NCI-H187 (cell line): ENCODE data around the gene MMEL1.
"Not testable (repeated sequence)": the region's sequence is repeated elsewhere in the genome, so short reads cannot be mapped to it uniquely, and the experiment has no call there.

Experiments
- DNase-seq, 2 experiments: peaks; one replicate each; lab custom pipeline; 2025; lab: John Stamatoyannopoulos, UW

The MMEL1 gene

GRCh38 chr1:2590233-2591141 is 42.3 kb downstream of the MMEL1 start:
- DNase-seq, result no peak

- DNase-seq, result no peak
Measured at GRCh38 chr1:2589431-2590232, 43.2 kb downstream of the MMEL1 start.

DNA sequence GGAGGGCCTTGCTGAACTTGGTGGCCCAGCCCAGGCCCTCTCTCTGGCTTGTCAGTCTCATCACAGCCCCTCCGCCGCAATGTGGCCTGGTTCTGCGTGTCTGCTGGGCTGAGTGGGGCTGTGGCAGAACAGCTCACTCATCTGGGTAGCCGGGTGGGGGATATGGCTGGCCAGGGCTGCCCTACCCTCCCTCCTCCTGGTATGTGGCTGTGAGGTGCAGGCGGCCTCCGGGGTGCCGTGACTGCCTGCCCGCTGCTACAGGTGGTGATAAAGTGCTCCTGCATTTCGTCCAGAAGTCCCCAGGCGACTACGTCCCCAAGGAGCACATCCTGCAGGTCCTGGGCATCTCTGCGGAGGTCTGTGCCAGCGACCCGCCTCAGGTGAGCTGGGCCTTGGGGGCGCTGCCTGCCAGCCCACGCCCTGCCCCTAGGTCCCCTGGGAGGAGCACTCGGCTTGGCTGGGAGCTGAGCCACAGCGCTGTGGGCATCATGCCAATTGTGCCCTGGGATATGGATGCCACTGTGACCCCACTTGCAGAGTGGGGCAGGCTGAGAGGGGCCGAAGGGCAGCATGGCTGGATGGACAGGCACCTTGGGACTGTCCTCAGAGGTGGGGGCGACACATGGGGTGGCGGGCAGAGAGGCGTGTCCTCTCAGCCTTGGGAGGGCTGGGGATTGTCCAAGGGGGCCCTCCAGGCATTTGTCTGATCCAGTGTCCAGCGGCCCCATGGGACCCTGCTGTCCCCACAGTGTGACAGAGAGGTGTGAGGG is 44.0 kb downstream of the MMEL1 start:
- no peak for DNase-seq

DNA sequence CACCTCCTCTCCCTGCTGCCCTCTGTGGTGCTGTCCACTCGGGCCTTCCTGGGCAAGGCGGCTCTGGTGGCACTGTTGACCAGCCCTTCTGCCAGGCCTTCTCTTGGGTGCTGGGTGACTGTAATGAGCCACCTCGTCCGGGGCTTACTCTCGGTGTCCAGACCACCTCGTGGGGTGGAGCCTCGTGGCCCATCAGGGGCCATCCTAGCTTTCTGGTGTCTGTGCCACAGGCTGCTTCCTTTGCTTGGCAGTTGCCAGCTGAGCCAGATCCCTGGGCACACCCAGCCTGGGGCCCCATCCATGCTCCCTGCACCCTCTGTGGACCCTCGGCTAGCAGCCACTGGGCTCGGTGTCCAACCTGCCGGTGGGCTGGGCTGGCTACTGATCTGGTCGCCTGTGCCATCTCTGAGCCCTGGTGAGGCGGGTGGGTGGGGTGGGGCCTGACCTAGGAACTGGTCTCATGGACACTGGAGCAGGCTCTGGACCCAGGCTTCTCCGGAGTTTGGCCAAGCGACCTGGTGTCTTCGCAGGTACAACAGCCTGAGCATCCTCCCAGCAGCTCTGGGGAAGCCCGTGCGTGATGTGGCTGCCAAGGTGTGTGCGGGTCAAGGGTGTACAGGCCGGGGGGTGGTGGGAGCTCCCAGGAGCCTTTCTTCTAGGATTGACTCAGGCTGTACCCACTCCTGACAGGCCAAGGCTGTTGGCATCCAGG is 44.8 kb downstream of the MMEL1 start:
- DNase-seq, result no peak

DNA sequence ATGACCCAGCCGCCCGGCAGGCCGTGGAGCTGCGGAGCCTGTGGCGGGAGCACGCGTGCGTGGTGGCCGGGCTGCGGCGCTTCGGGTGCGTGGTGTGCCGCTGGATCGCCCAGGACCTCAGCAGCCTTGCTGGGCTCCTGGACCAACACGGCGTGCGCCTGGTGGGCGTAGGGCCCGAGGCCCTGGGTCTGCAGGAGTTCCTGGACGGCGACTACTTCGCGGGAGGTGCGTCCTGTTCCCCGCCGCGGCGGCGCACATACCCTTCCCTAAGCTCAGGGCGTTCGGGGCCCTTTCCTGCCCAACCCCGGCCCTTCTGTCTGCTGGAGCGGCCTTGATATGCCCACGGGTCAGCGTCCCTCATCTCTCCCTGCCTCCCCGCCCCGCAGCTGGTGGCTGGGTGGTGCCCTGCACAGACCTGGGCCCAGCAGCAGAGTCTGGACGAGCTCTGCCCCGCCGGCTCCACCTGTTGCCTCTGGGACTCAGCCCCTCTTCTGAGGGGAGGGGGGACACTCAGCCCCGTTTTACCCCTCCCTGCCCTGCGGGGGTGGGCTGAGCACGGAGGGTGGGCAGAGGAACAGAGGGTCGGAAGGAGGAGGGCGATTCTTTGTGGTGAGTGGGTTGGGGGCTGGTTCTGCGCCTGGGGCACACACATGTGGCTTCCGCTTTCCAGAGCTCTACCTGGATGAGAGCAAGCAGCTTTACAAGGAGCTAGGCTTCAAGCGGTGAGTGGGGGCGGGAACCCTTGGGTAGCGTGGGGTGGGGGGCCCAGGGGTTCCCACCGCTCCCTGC is 45.6 kb downstream of the MMEL1 start:
- no peak for DNase-seq

GRCh38 chr1:2586154-2587070 is 46.4 kb downstream of the MMEL1 start, which contains the start of gene PRXL2B:
Gene PRXL2B (plus strand): TSS chr1:2586777. CDS start chr1:2586886, 109 bp downstream.
- DNase-seq, result peak; percentile 69 to 93

DNA sequence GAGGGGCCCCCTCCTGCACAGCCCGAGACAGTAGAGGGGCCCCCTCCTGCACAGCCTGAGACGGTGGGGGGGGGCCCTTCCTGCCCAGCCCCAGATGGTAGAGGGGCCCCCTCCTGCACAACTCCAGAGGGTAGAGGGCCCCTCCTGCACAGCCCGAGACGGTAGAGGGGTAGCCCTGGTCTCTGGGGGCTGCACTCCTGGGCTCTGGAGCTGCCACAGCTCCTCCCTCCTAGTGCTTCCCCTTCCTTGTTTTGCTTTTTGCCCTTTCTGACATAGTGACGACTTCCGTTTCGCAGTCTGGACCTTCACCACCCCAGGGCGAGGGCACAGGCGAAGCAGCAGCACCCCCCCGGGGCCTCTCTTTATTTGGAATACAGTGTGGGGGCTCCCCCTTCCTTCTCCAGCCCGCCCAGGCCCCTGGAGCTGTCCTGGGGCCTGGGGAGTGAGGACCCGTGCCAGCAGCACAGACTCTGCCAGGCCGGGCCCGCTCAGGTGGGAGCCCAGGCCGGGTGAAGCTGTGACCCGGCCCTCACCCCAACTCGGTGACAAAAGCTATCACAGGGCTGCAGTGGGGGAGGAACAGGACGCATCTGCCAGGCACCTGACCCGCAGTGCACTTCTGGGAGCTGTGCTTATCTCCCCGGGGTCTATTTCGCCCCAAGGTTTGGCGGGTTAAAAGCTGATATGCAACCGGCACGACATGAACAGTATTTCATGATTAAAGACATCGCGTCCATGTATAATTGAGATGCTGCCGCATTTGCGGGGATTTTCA is 47.3 kb downstream of the MMEL1 start:
- DNase-seq, result no peak

- DNase-seq, result no peak
Measured at GRCh38 chr1:2584686-2585317, 48.0 kb downstream of the MMEL1 start.

DNA sequence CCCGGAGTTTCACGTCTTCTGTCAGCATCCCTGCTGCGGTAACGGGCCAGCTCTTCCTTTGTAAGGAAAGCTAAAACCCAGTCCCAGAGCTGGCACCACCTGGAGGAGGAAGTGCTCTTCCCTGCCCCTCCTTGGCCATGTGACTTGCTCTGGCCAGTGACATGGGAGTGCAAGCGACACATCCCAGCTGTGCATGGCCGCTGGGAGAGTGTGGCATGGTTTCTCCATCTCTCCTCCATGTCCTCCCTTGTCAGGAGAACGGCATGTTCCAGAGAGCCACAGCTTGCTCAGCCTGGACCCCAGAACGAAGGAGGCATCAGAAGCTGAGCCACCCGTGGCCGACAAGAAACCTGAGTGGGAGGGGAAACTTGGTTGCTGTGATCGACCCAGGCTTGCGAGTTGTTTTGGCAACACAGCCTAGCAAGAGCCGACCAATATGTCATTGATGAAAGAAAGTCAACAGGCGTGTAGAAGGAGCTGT is 48.9 kb downstream of the MMEL1 start:
- peak; percentile 42 to 60 for DNase-seq

GRCh38 chr1:2583331-2583791 is 49.5 kb downstream of the MMEL1 start:
- DNase-seq, result no peak

DNA sequence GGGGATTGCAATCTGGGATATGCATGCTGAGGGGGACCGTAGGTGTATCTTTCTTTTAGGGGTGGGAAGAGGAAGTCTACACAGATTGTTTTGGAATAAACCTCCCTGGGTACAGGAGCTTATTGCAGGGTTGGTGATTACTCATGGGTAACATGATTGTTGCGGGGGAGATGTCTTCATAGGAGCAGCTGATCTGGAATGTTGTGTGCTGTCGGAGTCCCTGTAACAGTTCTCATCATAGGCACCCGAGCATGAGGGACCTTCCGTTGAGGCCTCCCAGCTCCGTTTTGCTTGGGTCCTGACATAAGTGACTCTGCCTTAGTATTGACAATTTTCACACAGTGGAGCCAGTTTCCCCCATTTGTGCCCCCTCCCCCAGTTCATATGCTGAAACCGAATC is 50.4 kb downstream of the MMEL1 start:
- DNase-seq, result no peak

DNA sequence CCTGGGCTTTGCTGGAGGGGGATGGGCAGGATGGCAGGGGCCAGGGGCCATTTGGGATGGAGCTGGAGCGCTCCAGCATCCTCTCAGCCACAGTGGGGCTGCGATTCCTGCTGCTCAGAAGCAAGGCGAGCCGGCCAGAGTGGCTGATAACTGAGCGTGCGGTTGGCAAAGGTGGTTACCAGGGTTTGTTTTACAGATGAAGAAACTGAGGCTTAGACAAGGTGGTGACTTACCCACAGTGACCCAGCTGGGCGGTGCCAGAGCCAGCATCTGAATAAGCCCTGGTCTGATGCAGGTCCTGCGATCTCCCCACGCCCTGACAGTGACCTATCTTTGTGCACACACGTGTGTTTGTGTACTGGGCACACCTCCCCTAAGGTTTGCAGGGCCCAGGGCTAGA is 52.1 kb downstream of the MMEL1 start:
- no peak for DNase-seq

- no peak for DNase-seq
Measured at GRCh38 chr1:2578758-2579118, 54.1 kb downstream of the MMEL1 start.

DNA sequence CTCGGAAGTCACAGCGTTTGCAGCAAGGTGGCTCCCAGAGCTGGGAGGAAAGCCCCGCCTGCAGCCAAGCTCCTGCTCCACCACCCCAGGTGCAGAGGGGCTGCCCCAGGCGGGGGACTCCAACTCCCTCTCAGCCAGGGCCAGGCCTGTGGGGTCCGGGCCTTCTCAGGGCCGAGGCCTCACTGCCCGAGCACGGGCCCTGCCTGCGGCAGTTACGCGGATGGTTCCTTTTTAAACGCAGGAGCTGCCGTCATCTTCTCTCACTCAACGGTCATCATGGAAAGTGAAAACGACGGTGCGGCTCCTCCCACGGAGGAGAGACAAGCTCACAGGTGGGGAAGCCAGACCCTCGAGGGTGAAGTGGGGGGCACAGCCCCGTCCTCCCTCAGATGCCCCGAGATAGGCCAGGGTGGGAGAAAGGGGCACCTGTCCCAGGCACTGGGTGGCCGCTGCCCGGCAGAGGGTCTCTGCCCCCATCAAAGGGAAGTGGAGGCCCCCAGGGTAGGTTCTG is 55.2 kb downstream of the MMEL1 start:
- DNase-seq, result not testable (repeated sequence)

DNA sequence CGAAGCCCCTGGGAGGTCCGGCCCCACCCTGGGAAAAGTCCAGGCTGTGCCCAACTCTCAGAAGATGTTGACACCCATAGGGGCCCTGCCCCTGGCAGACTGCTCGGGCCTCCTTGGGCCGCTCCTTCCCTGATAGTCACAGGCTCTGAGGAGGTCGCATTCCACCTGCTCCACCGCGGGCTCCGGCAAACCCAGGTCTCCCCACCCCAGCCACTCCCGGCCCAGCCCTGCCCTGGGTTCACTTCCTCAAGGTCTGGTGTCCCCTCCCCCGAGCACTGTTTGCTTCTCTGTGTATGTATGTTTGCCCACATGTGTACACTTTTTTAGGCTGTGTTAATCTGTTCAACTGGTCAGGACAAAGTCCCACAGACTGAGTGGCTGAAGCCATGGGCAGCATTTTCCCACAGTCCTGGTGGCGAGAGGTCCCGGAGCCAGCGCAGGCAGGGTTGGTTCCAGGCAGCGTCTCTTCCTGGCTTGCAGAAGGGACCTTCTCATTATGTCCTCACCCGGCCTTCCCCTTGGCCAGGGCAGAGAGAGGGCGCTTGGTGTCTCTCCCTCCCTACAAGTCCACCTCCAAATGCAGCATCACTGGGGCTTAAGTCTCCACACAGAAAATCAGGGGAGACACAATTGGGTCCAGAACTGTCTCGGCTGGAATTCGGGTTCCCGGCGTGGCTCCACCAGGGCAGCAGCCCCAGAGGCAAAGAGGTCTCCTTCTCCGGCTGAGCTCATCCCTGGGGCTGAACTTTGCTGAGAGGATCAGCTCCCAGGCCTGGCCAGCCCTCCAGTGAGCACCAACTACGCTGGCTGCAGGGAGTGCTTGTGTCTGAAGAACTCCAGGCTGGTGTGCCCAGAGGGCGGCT is 56.8 kb downstream of the MMEL1 start:
- no peak for DNase-seq

DNA sequence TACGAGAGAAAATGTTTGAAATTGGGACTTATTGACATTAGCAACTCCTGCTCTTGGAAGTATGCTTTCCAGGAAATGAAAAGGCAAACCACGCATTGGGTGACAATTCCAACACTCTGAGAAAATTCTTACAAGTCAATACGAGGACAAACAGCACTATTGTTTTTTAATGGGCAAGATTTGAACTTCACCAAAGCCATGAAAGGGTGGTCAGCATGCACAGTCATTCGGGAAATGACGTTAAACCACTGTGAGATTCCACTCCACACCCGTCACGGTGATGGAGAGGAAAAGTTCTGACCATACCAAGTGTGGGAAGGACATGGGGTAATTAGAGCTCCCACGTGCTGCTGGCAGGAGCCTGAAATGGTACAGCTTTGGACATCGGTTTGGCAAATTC is 58.5 kb downstream of the MMEL1 start:
- DNase-seq, result no peak
